Panc1 (cell line): ENCODE measurements around the gene EXD3.

Source experiments
- CTCF ChIP-seq: fragments of 450-650 bp; IDR thresholded peaks from 2 replicates; pipeline ENCODE4 v1.5.1; 2017; ENCODE audit warnings: mild to moderate bottlenecking
- POLR2AphosphoS5 ChIP-seq: IDR thresholded peaks from 2 replicates; pipeline ENCODE4 v1.6.1; 2012; ENCODE audit warnings: mild to moderate bottlenecking, low read depth, low read length, moderate library complexity
- REST ChIP-seq, 2 experiments: IDR thresholded peaks; 2 replicates each; pipeline ENCODE4 v1.6.1; 2011 to 2012; ENCODE audit warnings: low read depth in 2 of 2, control low read depth in 1 of 2, low read length in 1 of 2, mild to moderate bottlenecking in 1 of 2, moderate library complexity in 1 of 2; ENCODE audit not compliant: insufficient read depth in 1 of 2
- SIN3A ChIP-seq: IDR thresholded peaks from 2 replicates; pipeline ENCODE4 v1.6.1; 2012; ENCODE audit warnings: low read depth, mild to moderate bottlenecking, low read length, moderate library complexity, borderline replicate concordance; ENCODE audit not compliant: insufficient read depth

GRCh38 chr9:137389428-137389746 lies 33.6 kb downstream of the EXD3 start:
- TF ChIP-seq CTCF (no peak), POLR2AphosphoS5 (no peak), REST (IDR thresholded peaks at IDR 0.05; ENCODE audit: insufficient read depth in 1 of 2, low read depth in 2 of 2, low read length in 1 of 2) (no peak), SIN3A (no peak)
